ENCODE results near the gene NLN.
"Not testable (repeated sequence)": the region's sequence is repeated elsewhere in the genome, so short reads cannot be mapped to it uniquely, and the experiment has no call there.

The NLN gene

DNA sequence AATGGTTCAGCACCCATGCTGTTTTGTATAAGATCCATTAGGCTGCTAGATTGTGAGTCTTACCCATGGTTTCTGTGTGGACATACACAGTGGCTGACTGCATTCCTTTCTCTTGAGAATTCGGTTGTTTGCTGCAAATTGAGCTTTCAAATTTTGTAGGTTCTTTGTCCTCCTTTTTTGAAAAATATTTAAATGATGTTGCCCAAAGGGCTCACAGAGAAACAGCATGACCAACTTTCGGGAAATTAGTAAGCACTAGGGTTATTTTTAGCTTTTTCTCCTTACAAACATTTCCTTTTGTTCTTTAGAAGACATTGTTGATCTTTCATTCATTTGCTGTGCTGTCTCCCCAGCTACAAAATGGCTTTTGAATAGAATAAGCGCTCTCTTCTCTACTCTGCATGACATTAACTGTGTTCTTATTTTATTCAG is 79.4 kb downstream of the NLN start:
- DNase-seq (ENCODE audit: insufficient read length) (no peak), FAIRE-seq (no peak)
- TF ChIP-seq POLR2A (IDR thresholded peaks at IDR 0.05; ENCODE audit: low read depth, low read length) = no peak
- TF ChIP-seq TAF1 (IDR thresholded peaks at IDR 0.05; ENCODE audit: borderline replicate concordance, low read depth, low read length) = no peak
- TF ChIP-seq POLR2AphosphoS5 (IDR thresholded peaks at IDR 0.05; ENCODE audit: low read depth, low read length) = no peak

DNA sequence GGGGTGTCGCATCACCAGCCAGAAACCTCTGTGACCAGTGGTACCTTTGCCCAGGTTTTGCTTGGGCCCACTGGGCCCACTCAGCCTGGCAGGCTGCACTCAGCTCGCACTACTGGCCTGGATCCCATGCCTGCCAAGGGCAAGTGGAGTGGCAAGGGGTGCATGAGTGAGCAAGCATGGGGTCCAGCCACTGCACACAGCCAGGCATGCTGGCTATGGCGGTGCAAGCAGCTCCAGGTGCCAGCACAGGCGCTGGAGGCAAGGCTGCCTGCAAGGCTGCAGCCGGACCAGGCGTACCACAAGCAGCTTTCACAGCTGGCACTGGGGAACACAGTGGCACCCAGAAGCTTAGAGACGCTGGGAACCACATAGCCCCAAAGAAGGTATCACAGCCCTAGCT is 80.1 kb downstream of the NLN start:
- FAIRE-seq (no peak), DNase-seq (ENCODE audit: insufficient read length) (no peak)
- TF ChIP-seq POLR2AphosphoS5 (IDR thresholded peaks at IDR 0.05; ENCODE audit: low read depth, low read length) (no peak), POLR2A (IDR thresholded peaks at IDR 0.05; ENCODE audit: low read depth, low read length) (no peak), TAF1 (IDR thresholded peaks at IDR 0.05; ENCODE audit: borderline replicate concordance, low read depth, low read length) (no peak)

DNA sequence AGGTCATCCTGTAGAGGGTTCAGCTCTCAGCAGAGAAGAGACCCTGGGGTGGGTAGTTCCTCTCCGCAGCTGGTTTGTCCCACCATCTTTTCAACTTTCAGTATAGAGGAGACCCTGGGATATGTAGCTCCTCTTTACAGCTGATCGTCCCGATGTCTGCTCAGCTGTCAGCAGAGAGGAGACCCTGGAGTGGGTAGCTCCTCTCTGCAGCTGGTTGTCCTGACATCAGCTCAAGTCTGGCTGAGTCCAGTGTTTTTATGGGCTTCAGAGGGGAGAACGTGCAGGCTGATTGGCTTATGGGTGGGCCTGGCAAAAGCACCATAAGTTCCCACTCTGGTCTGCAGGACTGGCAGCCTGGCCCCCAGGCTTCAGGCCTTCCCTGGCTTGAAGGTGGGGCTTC is 80.8 kb downstream of the NLN start:
- TF ChIP-seq TAF1 (IDR thresholded peaks at IDR 0.05; ENCODE audit: borderline replicate concordance, low read depth, low read length) (no peak), POLR2AphosphoS5 (IDR thresholded peaks at IDR 0.05; ENCODE audit: low read depth, low read length) (no peak), POLR2A (IDR thresholded peaks at IDR 0.05; ENCODE audit: low read depth, low read length) (no peak)
- DNase-seq (ENCODE audit: insufficient read length) = no peak
- FAIRE-seq = no peak

DNA sequence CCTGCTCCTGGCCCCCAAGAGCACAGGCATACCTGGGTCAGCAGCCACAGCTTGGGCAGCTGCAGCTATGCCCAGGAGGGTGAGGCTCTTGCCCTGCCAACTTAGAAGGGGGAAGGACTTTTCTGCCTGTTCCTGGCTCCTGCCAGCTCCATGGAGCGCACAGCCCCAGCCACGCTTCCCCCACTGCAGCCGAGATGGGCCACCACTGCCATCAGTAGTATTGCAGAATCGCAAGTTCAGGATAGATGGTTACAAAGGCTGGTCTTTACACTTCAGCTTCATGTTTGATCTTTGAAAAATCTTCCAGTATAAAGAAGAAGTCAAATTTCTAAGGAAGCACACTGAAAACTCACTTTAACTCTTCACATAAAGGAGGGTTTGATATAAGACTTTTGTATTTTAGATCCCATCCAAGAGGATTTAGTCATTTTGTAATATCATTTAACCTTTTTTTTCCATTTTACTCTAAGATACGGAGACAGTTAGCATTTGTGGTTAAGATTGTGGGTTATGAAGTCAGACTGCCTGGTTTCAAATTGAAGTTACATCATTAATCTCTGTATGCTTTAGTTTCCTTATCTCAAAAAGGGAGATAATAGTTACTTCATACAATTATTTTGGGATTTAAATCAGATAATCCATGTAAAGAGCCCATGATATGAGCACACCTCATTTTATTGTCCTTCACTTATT is 81.8 kb downstream of the NLN start:
- FAIRE-seq (no peak), DNase-seq (ENCODE audit: insufficient read length) (no peak)
- TF ChIP-seq POLR2AphosphoS5 (IDR thresholded peaks at IDR 0.05; ENCODE audit: low read depth, low read length) = no peak
- no peak for TF ChIP-seq POLR2A (IDR thresholded peaks at IDR 0.05; ENCODE audit: low read depth, low read length)
- TF ChIP-seq TAF1 (IDR thresholded peaks at IDR 0.05; ENCODE audit: borderline replicate concordance, low read depth, low read length) = no peak

DNA sequence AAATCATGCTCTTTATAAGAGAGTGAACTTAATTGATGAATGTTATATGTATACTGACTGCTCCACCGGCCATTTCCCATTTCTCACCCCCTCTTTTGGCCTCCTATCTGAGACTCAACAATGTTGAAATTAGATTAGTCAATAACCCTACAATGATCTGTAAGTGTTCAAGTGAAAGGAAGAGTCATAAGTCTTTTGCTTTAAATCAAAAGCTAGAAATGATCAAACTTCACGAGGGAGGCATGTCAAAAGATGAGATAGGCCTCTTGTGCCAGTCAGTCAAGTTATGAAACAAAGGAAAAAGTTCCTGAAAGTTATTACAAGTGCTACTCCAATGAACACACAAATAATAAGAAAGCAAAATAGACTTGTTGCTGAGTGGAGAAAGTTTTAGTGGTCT is 83.1 kb downstream of the NLN start:
- FAIRE-seq (no peak), DNase-seq (ENCODE audit: insufficient read length) (no peak)
- TF ChIP-seq POLR2A (IDR thresholded peaks at IDR 0.05; ENCODE audit: low read depth, low read length) (no peak), TAF1 (IDR thresholded peaks at IDR 0.05; ENCODE audit: borderline replicate concordance, low read depth, low read length) (no peak), POLR2AphosphoS5 (IDR thresholded peaks at IDR 0.05; ENCODE audit: low read depth, low read length) (no peak)

DNA sequence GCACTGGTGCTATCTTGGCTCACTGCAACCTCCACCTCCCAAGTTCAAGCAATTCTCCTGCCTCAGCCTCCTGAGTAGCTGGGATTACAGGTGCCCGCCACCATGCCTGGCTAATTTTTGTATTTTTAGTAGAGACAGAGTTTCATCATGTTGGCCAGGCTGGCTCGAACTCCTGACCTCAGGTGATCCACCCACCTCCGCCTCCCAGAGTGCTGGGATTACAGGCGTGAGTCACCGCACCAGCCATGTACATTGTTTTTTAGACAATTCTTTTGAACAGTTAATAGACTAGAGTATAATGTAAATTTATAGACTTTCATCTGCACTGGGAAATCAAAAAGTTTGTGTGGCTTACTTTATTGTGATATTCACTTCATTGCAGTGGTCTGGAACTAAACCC is 85.5 kb downstream of the NLN start:
- DNase-seq (ENCODE audit: insufficient read length); FAIRE-seq: not testable (repeated sequence)

DNA sequence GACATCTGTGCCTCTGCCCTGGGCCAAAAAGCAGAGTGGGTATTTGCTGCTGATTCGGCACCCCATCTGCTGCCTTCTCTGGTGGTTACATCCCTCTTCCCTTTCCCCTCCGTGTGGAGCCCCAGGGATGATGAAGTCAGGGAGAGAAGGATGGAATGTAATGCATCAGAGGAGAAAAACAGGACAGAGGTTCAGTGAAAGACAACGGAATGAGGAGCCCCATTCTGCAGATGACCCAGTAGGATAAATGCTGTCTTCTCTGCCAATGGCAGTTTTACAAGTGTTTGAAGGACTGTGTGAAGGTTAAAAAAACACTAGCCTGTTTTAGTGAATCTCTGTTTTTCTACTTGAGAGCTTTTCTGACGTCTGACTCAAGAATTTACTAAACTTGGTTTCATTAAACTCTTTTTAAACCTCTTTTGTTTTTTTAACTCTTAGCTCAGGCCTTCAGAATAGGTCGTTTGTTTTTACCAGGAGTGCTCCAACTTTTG is 86.3 kb downstream of the NLN start:
- no peak for FAIRE-seq
- DNase-seq (ENCODE audit: insufficient read length) = no peak
- TF ChIP-seq POLR2AphosphoS5 (IDR thresholded peaks at IDR 0.05; ENCODE audit: low read depth, low read length) (no peak), POLR2A (IDR thresholded peaks at IDR 0.05; ENCODE audit: low read depth, low read length) (no peak), TAF1 (IDR thresholded peaks at IDR 0.05; ENCODE audit: borderline replicate concordance, low read depth, low read length) (no peak)

DNA sequence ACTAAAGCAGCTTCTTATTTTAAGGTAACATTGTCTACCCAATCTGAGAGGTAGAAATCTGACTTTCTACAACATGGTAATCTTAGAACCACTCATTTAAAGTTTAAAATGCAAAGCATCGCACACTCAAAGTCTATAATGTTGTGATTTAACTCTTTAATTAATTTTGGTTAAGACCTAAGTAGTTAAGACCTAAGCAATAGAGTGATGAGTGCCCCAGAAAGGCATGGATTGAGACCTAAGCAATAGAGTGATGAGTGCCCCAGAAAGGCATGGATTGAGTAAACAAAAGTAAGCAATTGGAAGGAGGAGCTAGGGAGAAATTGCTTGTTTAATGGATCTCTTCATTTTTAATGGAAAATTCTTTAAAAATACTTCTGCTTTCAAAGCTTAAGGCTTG is 86.8 kb downstream of the NLN start:
- DNase-seq (ENCODE audit: insufficient read length) = no peak
- TF ChIP-seq POLR2A (IDR thresholded peaks at IDR 0.05; ENCODE audit: low read depth, low read length) (no peak), TAF1 (IDR thresholded peaks at IDR 0.05; ENCODE audit: borderline replicate concordance, low read depth, low read length) (no peak), POLR2AphosphoS5 (IDR thresholded peaks at IDR 0.05; ENCODE audit: low read depth, low read length) (no peak)
- no peak for FAIRE-seq

DNA sequence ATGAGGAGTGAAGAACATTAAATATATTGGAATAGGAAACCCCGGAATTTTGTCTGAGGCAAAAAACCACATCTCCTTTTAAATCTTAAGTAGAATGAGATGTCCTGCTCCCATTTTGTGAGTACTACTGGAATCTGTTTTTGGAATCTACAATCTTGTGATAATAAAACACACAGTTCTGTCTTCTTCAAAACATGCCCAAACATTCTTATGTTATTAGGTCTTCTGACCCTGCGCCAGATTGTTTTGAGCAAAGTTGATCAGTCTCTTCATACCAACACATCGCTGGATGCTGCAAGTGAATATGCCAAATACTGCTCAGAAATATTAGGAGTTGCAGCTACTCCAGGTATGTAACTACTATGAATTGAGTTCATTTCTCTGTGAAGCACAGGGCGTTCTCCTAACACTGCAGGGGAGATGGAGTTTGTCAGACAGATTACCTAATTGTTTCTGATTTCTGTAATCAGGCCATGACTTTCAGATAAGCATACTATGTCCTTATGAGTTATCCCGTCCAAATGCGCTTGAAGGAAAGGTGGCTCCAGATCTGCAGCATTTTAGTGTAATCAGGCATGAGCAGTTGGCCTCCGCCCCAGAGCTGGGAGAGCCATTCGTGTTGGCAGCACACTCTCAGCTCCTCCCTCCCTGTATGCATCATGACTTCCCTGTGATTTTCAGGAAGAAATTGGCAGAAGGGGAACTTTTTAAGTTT is 88.0 kb downstream of the NLN start:
- TF ChIP-seq TAF1 (IDR thresholded peaks at IDR 0.05; ENCODE audit: borderline replicate concordance, low read depth, low read length) (no peak), POLR2A (IDR thresholded peaks at IDR 0.05; ENCODE audit: low read depth, low read length) (no peak), POLR2AphosphoS5 (IDR thresholded peaks at IDR 0.05; ENCODE audit: low read depth, low read length) (no peak)
- DNase-seq (ENCODE audit: insufficient read length) (no peak), FAIRE-seq (no peak)

DNA sequence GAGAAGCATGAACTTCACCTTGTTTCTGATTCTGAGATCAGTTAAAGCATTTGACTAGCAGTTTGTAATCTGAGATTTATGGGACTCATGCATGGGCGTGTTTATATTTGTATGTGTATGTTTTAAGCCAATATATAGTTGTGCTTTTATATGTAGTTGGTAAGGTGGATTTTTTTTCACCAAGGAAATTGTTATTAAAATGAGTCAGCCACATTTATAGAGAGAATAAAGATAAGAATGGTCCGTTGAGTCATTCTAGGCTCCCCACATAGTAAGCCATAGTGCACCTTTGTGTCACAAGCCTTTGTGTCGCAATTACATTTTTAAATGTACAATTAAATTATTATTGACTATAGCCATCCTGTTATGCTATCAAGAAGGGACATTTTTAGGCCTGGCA is 89.0 kb downstream of the NLN start:
- no peak for DNase-seq (ENCODE audit: insufficient read length)
- FAIRE-seq = no peak
- TF ChIP-seq POLR2A (IDR thresholded peaks at IDR 0.05; ENCODE audit: low read depth, low read length) (no peak), POLR2AphosphoS5 (IDR thresholded peaks at IDR 0.05; ENCODE audit: low read depth, low read length) (no peak), TAF1 (IDR thresholded peaks at IDR 0.05; ENCODE audit: borderline replicate concordance, low read depth, low read length) (no peak)

DNA sequence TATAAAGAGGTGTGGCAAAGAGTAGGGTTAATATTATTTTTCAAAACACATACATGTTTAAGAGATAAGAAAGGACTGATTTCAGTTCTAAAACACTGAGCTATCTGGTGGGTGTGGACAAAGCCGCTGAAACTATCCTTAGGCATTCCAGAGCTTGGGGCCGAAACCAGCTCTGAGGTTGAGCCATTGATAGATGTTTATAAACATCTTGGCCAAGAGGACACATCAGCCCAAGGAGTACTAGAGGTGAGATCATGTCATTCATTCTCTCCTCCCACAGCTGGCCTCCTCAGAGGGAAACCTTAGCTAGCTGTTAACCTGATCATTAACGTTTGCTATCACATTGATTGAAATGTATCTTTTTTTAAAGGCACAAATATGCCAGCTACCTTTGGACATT is 89.9 kb downstream of the NLN start:
- DNase-seq (ENCODE audit: insufficient read length) (no peak), FAIRE-seq (no peak)
- TF ChIP-seq POLR2A (IDR thresholded peaks at IDR 0.05; ENCODE audit: low read depth, low read length) (no peak), TAF1 (IDR thresholded peaks at IDR 0.05; ENCODE audit: borderline replicate concordance, low read depth, low read length) (no peak), POLR2AphosphoS5 (IDR thresholded peaks at IDR 0.05; ENCODE audit: low read depth, low read length) (no peak)

DNA sequence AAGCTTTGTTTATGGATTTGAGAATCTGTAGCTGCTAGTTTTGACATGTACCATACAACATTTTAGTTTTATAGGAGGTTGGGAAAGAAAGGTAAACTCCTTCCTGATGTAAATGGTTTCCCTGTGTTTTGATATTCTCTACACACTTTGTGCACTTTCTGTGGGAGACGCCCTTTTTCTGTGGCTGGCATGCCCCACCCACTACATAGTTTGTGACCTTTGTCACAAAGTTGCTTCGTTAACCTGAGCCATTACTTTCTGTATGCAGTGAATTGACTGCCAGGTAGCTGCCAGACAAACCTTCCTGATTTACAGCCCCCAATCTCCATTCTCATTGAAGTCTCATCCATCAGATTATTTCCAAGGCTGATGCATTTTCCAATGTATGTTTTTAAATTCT is 90.6 kb downstream of the NLN start:
- FAIRE-seq (no peak), DNase-seq (ENCODE audit: insufficient read length) (no peak)
- no peak for TF ChIP-seq TAF1 (IDR thresholded peaks at IDR 0.05; ENCODE audit: borderline replicate concordance, low read depth, low read length)

Measured in GM12892 (cell line).